Panc1 (cell line): Measurements from ENCODE around the gene NYAP2. TPM values are rescaled to one million over a fixed set of nuclear protein-coding genes. Genes with fewer than 3 reads are reported as not detected.

Experiments used
- ATAC-seq: fragments of 200-7000 bp; cut with Tn5 transposase; 2 replicates; pipeline ENCODE4 v1.9.1; 2020; ENCODE audit warnings: mild to moderate bottlenecking, moderate library complexity
- BruUV-seq: library from RNA; stranded (reverse); fragments of 400-500 nt; replicated peaks from 2 replicates; lab custom pipeline; 2021; lab: Mats Ljungman, UMichigan
- CTCF ChIA-PET: fragments of 300-600 bp; sonication (Branson Sonifier 250); formaldehyde crosslinking; loops from one replicate; lab custom pipeline; 2022; ENCODE audit warnings: antibody characterized with exemption; lab: Charles Lee
- POLR2A ChIA-PET: fragments of 300-600 bp; sonication (Branson Sonifier 250); formaldehyde crosslinking; loops from one replicate; lab custom pipeline; 2022; ENCODE audit warnings: antibody characterized with exemption; lab: Charles Lee
- DNase-seq: peaks from one replicate; pipeline ENCODE4 v3.0.0-alpha.2; 2010; ENCODE audit warnings: low read depth, low spot score
- H3K27ac ChIP-seq: 2 replicates; pipeline ENCODE4 v1.5.1; 2011; ENCODE audit warnings: mild to moderate bottlenecking, low read length, inconsistent platforms
- H3K27me3 ChIP-seq: fragments of 200-500 bp; sonication (Bioruptor generic); 2 replicates; pipeline ENCODE4 v1.6.0; 2014; ENCODE audit warnings: low read length, inconsistent platforms; ENCODE audit not compliant: control insufficient read depth, insufficient read depth
- H3K36me3 ChIP-seq: fragments of 200-500 bp; sonication (Bioruptor generic); 2 replicates; pipeline ENCODE4 v1.5.1; 2014; ENCODE audit warnings: inconsistent platforms, mild to moderate bottlenecking, low read length, moderate library complexity; ENCODE audit not compliant: control insufficient read depth, insufficient read depth
- H3K4me1 ChIP-seq: 2 replicates; pipeline ENCODE4 v1.5.1; 2011; ENCODE audit warnings: inconsistent platforms, mild to moderate bottlenecking, low read length, moderate library complexity; ENCODE audit not compliant: control insufficient read depth, insufficient read depth
- H3K4me3 ChIP-seq, 2 experiments: 2 replicates each; pipeline ENCODE4 v1.5.1; 2011 to 2012; ENCODE audit warnings: low read depth in 2 of 2, low read length in 2 of 2, mild to moderate bottlenecking in 2 of 2, inconsistent platforms in 1 of 2, moderate library complexity in 1 of 2
- H3K9me3 ChIP-seq: fragments of 200-500 bp; sonication (Bioruptor generic); 2 replicates; pipeline ENCODE4 v1.5.1; 2014; ENCODE audit warnings: low read depth, mild to moderate bottlenecking, inconsistent platforms, low read length, moderate library complexity; ENCODE audit not compliant: control insufficient read depth, insufficient read depth
- POLR2AphosphoS5 ChIP-seq: IDR thresholded peaks from 2 replicates; pipeline ENCODE4 v1.6.1; 2012; ENCODE audit warnings: mild to moderate bottlenecking, low read depth, low read length, moderate library complexity
- REST ChIP-seq, 2 experiments: IDR thresholded peaks; 2 replicates each; pipeline ENCODE4 v1.6.1; 2011 to 2012; ENCODE audit warnings: low read depth in 2 of 2, control low read depth in 1 of 2, low read length in 1 of 2, mild to moderate bottlenecking in 1 of 2, moderate library complexity in 1 of 2; ENCODE audit not compliant: insufficient read depth in 1 of 2
- SIN3A ChIP-seq: IDR thresholded peaks from 2 replicates; pipeline ENCODE4 v1.6.1; 2012; ENCODE audit warnings: low read depth, mild to moderate bottlenecking, low read length, moderate library complexity, borderline replicate concordance; ENCODE audit not compliant: insufficient read depth
- TCF7L2 ChIP-seq: IDR thresholded peaks from 2 replicates; pipeline ENCODE4 v1.6.1; 2011; ENCODE audit warnings: mild to moderate bottlenecking, low read depth, low read length, inconsistent platforms
- in situ Hi-C: cut with HindIII; loops from 2 replicates; pipeline ENCODE4 v1.10.0; 2016; ENCODE audit warnings: low sequenced_read_pairs, low pct_unique_long_range_greater_than_20kb
- intact Hi-C: fragments of 100-400 bp; cut with micrococcal nuclease; formaldehyde crosslinking; loops from one replicate; pipeline ENCODE4 v1.10.0; 2022; ENCODE audit not compliant: unreplicated experiment
- total RNA-seq: library from RNA; stranded (reverse); gene quantifications from one replicate; pipeline ENCODE4 v1.2.1, GENCODE V29; 2021; ENCODE audit not compliant: unreplicated experiment
- TF ChIP-seq, protein P1 (sequence below): fragments of 450-650 bp; IDR thresholded peaks from 2 replicates; pipeline ENCODE4 v1.5.1; 2017; ENCODE audit warnings: mild to moderate bottlenecking

The NYAP2 gene
- total RNA-seq, 1 experiment from 2014 or later: not detected

GRCh38 chr2:225366731-225367130 is 32.8 kb upstream of the NYAP2 start:
- Histone ChIP-seq H3K4me1 (no peaks in the 10 kb centered on the region), H3K27ac (no peak overlapping the region), H3K9me3 (no peaks in the 10 kb centered on the region; the same call in 1 of the 2 replicates), H3K4me3 (no peak overlapping the region), H3K27me3 (no peaks in the 10 kb centered on the region), H3K36me3 (no peaks in the 10 kb centered on the region)
- intact Hi-C loops (no loop called here), in situ Hi-C loops (no loop called here)
- ChIA-PET POLR2A (no interaction called here), CTCF (no interaction called here)
- TF ChIP-seq, protein P1, sequence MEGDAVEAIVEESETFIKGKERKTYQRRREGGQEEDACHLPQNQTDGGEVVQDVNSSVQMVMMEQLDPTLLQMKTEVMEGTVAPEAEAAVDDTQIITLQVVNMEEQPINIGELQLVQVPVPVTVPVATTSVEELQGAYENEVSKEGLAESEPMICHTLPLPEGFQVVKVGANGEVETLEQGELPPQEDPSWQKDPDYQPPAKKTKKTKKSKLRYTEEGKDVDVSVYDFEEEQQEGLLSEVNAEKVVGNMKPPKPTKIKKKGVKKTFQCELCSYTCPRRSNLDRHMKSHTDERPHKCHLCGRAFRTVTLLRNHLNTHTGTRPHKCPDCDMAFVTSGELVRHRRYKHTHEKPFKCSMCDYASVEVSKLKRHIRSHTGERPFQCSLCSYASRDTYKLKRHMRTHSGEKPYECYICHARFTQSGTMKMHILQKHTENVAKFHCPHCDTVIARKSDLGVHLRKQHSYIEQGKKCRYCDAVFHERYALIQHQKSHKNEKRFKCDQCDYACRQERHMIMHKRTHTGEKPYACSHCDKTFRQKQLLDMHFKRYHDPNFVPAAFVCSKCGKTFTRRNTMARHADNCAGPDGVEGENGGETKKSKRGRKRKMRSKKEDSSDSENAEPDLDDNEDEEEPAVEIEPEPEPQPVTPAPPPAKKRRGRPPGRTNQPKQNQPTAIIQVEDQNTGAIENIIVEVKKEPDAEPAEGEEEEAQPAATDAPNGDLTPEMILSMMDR: no peak
- TF ChIP-seq POLR2AphosphoS5 (no peak), TCF7L2 (no peak), SIN3A (no peak), REST (IDR thresholded peaks at IDR 0.05; ENCODE audit: insufficient read depth in 1 of 2, low read depth in 2 of 2, low read length in 1 of 2) (no peak)
- no TSS peak for BruUV-seq
- ATAC-seq: no peak
- DNase-seq: no peak

DNA sequence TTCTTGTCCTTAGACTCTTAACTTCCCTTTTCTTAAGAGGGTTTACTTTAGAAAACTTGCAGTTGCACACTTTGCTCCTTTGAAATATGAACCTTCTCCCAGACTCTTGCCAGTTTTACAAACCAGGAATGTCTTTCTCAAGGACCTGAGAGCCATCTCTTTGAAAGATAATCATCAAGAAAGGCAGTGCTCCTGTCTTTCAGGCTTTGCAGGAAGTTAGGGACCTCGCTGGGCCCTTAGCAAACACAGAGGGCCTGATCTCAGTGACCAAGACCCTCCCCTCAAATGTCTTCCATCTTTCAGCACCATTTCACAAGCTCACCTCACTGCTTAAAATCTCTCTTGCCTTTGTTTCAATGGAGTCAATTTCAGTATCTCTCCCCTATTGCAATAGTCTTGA is 32.0 kb upstream of the NYAP2 start:
- no peak for ATAC-seq

More for the DNA sequence above, 32.0 kb upstream of the NYAP2 start:
- no peak overlapping the region for H3K4me3 ChIP-seq
- no peaks in the 10 kb centered on the region for H3K27me3 ChIP-seq
- no peak overlapping the region for H3K27ac ChIP-seq
- TF ChIP-seq TCF7L2: no peak
- TF ChIP-seq, protein P1: no peak
- in situ Hi-C loops: no loop called here
- POLR2A ChIA-PET: no interaction called here
- no peaks in the 10 kb centered on the region; the same call in 1 of the 2 replicates for H3K9me3 ChIP-seq
- no peaks in the 10 kb centered on the region for H3K36me3 ChIP-seq
- intact Hi-C loops: no loop called here
- no TSS peak for BruUV-seq
- H3K4me1 ChIP-seq: no peaks in the 10 kb centered on the region
- no peak for DNase-seq
- CTCF ChIA-PET: no interaction called here
